BLaER1 (cell line): ENCODE measurements around the gene C5AR2.
"Not testable (repeated sequence)": the region's sequence is repeated elsewhere in the genome, so short reads cannot be mapped to it uniquely, and the experiment has no call there.

Experiments
- H3K27ac ChIP-seq: shearing (Covaris generic); formaldehyde crosslinking; 2 replicates; pipeline ENCODE4 v1.8.1; 2022
- H3K27me3 ChIP-seq: shearing (Covaris generic); formaldehyde crosslinking; 2 replicates; pipeline ENCODE4 v1.8.1; 2022
- H3K36me3 ChIP-seq: shearing (Covaris generic); formaldehyde crosslinking; 2 replicates; pipeline ENCODE4 v1.8.1; 2022
- H3K4me1 ChIP-seq: shearing (Covaris generic); formaldehyde crosslinking; 2 replicates; pipeline ENCODE4 v1.8.1; 2022
- H3K4me2 ChIP-seq: shearing (Covaris generic); formaldehyde crosslinking; 2 replicates; pipeline ENCODE4 v1.8.1; 2022
- H3K4me3 ChIP-seq: shearing (Covaris generic); formaldehyde crosslinking; 2 replicates; pipeline ENCODE4 v1.8.1; 2022
- H3K9ac ChIP-seq: shearing (Covaris generic); formaldehyde crosslinking; 2 replicates; pipeline ENCODE4 v1.8.1; 2022
- H3K9me3 ChIP-seq: shearing (Covaris generic); formaldehyde crosslinking; 2 replicates; pipeline ENCODE4 v1.8.1; 2022
- H4K20me1 ChIP-seq: shearing (Covaris generic); formaldehyde crosslinking; 2 replicates; pipeline ENCODE4 v1.8.1; 2022
- Cebpa-rat ChIP-seq: shearing (Covaris generic); IDR thresholded peaks from 2 replicates; pipeline ENCODE4 v1.8.1; 2022

C5AR2 gene

DNA sequence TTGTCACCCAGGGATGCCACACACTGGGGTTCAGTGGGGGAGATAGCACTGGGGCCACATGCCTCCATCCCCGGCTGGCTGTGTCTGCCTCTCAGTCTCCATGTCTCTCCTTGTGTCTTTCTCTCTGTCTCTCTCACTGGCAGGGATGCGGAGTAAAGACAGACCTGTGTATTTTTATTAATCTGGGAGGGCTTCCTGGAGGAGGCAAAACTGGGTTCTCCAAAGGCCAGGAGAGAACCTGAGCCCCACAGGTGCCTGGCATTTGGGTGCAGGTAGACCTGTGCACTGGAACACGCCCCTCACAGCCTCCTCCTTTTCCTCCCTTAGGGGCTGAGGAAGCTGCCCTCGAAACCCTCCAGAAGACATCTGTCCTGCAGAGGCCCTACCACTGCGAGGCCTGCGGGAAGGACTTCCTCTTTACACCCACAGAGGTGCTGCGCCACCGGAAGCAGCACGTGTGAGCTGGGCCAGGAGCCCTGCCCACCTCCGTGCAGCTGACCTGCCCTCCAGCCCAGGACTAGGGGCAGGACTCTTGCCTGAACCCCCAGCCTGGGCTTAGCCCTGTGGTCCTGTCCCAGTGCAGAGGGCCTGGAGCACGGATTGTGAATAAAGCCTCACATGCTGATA lies 49.8 kb downstream of the C5AR2 start:
- H3K27ac ChIP-seq, result peak overlapping the region; percentile 55
- no peak for TF ChIP-seq Cebpa-rat
- no peak overlapping the region for H3K9ac ChIP-seq
- no peak overlapping the region for H3K4me3 ChIP-seq
- H3K36me3 ChIP-seq, result peaks cover 57% of the 10 kb centered on the region
- H3K9me3 ChIP-seq, result no peaks in the 10 kb centered on the region
- no peaks in the 10 kb centered on the region for H3K27me3 ChIP-seq
- peaks cover 27% of the 10 kb centered on the region for H3K4me1 ChIP-seq
- peak overlapping the region; percentile 71 for H3K4me2 ChIP-seq
- peaks cover 55% of the 10 kb centered on the region for H4K20me1 ChIP-seq

- H3K9ac ChIP-seq, H3K9me3 ChIP-seq, H3K4me3 ChIP-seq, H3K27me3 ChIP-seq, H3K27ac ChIP-seq, H3K4me2 ChIP-seq: not testable (repeated sequence)
- Histone ChIP-seq H3K4me1 (peaks cover 27% of the 10 kb centered on the region), H4K20me1 (peaks cover 38% of the 10 kb centered on the region), H3K36me3 (peaks cover 36% of the 10 kb centered on the region)
Measured at GRCh38 chr19:47383890-47384289, 51.9 kb downstream of the C5AR2 start.

DNA sequence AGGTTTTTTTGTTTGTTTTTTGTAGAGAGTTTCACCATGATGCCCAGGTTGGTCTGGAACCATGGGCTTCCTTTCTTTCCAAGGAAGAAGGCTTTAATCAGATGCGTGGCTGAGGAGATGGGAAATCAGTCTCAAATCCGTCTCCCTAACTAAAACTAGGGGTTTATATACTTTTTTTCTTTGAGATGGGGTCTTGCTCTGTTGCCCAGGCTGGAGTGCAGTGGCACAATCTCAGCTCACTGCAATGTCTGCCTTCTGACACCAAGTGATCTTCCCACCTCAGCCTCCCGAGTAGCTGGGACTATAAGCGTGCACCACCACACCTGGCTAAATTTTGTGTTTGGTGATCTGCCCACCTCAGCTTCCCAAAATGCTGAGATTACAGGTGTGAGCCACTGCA lies 52.6 kb downstream of the C5AR2 start:
- H3K36me3 ChIP-seq, result peaks cover 30% of the 10 kb centered on the region
- peaks cover 27% of the 10 kb centered on the region for H3K4me1 ChIP-seq
- peaks cover 34% of the 10 kb centered on the region for H4K20me1 ChIP-seq
- H3K4me2 ChIP-seq, H3K27me3 ChIP-seq, H3K9ac ChIP-seq, H3K27ac ChIP-seq, H3K9me3 ChIP-seq, H3K4me3 ChIP-seq: not testable (repeated sequence)

- not testable (repeated sequence) for H3K4me2 ChIP-seq, H3K9me3 ChIP-seq, H3K27ac ChIP-seq, H3K9ac ChIP-seq, H3K27me3 ChIP-seq, H3K4me3 ChIP-seq, H3K36me3 ChIP-seq
- Histone ChIP-seq H4K20me1 (peaks cover 16% of the 10 kb centered on the region), H3K4me1 (peaks cover 20% of the 10 kb centered on the region)
Measured at GRCh38 chr19:47386582-47386981, 54.6 kb downstream of the C5AR2 start.

GRCh38 chr19:47387623-47388022 lies 55.6 kb downstream of the C5AR2 start:
- H3K27ac ChIP-seq, H3K9me3 ChIP-seq, H3K36me3 ChIP-seq, H3K4me3 ChIP-seq, H4K20me1 ChIP-seq, H3K27me3 ChIP-seq, H3K9ac ChIP-seq, H3K4me2 ChIP-seq: not testable (repeated sequence)
- peaks cover 16% of the 10 kb centered on the region for H3K4me1 ChIP-seq

- H3K9me3 ChIP-seq, H4K20me1 ChIP-seq, H3K4me2 ChIP-seq, H3K36me3 ChIP-seq, H3K9ac ChIP-seq, H3K27ac ChIP-seq, H3K4me3 ChIP-seq, H3K27me3 ChIP-seq: not testable (repeated sequence)
- H3K4me1 ChIP-seq, result peaks cover 16% of the 10 kb centered on the region
Measured at GRCh38 chr19:47388721-47389120, 56.7 kb downstream of the C5AR2 start.

DNA sequence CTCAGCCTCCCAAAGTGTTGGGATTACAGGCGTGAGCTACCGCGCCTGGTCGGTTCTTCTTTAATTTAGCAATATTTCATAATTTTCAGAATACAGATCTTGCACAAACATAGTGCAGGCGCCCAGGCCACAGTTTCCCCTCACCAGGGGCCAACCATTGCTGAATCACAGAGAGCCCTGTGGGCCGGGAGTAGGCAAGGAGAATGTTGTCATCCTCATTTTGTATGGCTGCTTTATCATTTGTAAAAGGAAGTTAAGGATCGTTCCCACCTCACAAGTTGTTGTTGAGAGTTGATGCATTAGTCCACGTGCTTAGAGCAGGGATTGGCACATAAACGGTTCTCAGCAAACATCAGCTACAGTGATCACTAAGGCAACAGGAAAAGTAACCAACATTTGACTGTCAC lies 57.2 kb downstream of the C5AR2 start:
- H3K27ac ChIP-seq, result no peak overlapping the region
- H3K27me3 ChIP-seq, result no peaks in the 10 kb centered on the region
- H3K4me1 ChIP-seq, result peaks cover 16% of the 10 kb centered on the region
- no peak overlapping the region for H3K4me3 ChIP-seq
- TF ChIP-seq Cebpa-rat, result no peak
- H4K20me1 ChIP-seq, result no peaks in the 10 kb centered on the region; the same call in 1 of the 2 replicates
- H3K36me3 ChIP-seq, result no peaks in the 10 kb centered on the region
- H3K4me2 ChIP-seq, result no peak overlapping the region
- no peak overlapping the region for H3K9ac ChIP-seq
- no peaks in the 10 kb centered on the region for H3K9me3 ChIP-seq

DNA sequence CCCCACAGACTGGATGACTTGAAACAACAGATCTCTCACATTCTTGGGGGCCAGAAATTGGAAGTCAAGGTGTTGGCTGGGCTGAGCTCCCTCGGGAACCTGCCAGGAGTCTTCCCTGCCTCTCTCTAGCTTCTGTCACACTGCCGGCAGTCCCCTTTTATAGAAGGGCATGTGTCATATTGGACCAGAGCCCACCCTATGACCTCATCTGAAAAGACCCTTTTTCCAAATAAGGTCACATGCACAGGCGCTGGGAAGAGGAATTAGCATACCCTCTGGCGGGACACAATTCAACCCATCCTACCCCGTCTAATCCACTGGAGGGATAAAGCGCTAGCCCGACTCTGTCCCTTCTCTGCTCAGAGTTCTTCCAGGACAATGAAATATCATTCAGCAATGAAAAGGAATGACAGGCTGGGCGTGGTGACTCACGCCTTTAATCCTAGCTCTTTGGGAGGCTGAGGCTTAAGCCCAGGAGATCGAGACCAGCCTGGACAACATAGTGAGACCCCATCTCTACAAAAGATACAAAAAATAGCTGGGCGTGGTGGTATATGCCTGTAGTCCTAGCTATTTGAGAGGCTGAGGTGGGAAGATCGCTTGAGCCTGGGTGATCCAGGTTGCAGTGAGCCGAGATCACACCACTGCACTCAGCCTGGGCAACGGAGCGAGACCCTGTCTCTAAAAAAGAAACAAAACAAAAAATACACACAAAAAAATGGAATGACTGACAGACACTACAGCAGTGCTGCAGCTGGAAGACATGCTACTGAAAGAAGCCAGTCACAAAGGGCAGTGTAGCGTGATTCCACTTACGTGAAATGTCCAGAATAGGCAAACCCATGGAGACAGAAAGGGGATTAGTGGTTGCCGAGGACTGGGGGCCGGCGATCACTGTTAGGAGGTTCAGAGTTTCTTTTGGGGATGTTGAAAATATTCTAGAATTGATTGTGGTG lies 58.8 kb downstream of the C5AR2 start:
- Histone ChIP-seq H3K4me3 (no peak overlapping the region), H3K9me3 (no peaks in the 10 kb centered on the region), H3K9ac (no peak overlapping the region), H3K36me3 (no peaks in the 10 kb centered on the region), H3K27me3 (no peaks in the 10 kb centered on the region), H3K27ac (no peak overlapping the region), H3K4me2 (peak overlapping the region; percentile 56), H4K20me1 (no peaks in the 10 kb centered on the region; the same call in 1 of the 2 replicates), H3K4me1 (peaks cover 16% of the 10 kb centered on the region)
- no peak for TF ChIP-seq Cebpa-rat

- no peak for TF ChIP-seq Cebpa-rat
- Histone ChIP-seq H3K4me2 (peak overlapping the region; percentile 56), H4K20me1 (no peaks in the 10 kb centered on the region; the same call in 1 of the 2 replicates), H3K36me3 (no peaks in the 10 kb centered on the region), H3K4me3 (no peak overlapping the region), H3K4me1 (peaks cover 16% of the 10 kb centered on the region), H3K9me3 (no peaks in the 10 kb centered on the region), H3K27ac (no peak overlapping the region), H3K27me3 (no peaks in the 10 kb centered on the region), H3K9ac (no peak overlapping the region)
Measured at GRCh38 chr19:47391510-47392223, 59.7 kb downstream of the C5AR2 start.
